Prostate gland (tissue), 2 donors: ENCODE results near the gene NUDT1.

ENCODE experiments used
- CTCF ChIP-seq, 4 experiments: fragments of 200-600 bp in 2 of 4; fragments of 450-650 bp in 2 of 4; sonication (generic) in 2 of 4; IDR thresholded peaks; 1 replicate in 3 of 4; 2 replicates in 1 of 4; pipeline ENCODE4 v1.5.1; 2016 to 2019; ENCODE audit warnings: antibody characterized with exemption in 4 of 4, mild to moderate bottlenecking in 2 of 4, moderate library complexity in 2 of 4
- POLR2A ChIP-seq: fragments of 450-650 bp; IDR thresholded peaks from one replicate; pipeline ENCODE4 v1.6.1; 2016; ENCODE audit warnings: antibody characterized with exemption, mild to moderate bottlenecking
- POLR2AphosphoS5 ChIP-seq: sonication (generic); formaldehyde crosslinking; IDR thresholded peaks from one replicate; pipeline ENCODE4 v1.6.1; 2017; ENCODE audit warnings: antibody characterized with exemption

GRCh38 chr7:2254429-2255144 lies 12.6 kb downstream of the NUDT1 start:
- TF ChIP-seq POLR2AphosphoS5 (no peak), CTCF (IDR thresholded peaks at IDR 0.05) (no peak), POLR2A (no peak)
